Spleen (tissue), 11 donors: ENCODE measurements around the gene SLC6A20. TPM values are rescaled to one million over a fixed set of nuclear protein-coding genes. Genes with fewer than 3 reads are reported as not detected.
A peak's percentile ranks its signal among the peaks of the same experiment; 100 is the strongest.

Experiments used
- DNase-seq: peaks from one replicate; pipeline ENCODE4 v3.0.0-alpha.2; 2020
- H3K27ac ChIP-seq, 8 donors: fragments of 200-600 bp; sonication (generic) in 7 of 8; 1 replicate in 4 of 8; 2 replicates in 4 of 8; pipeline versions ENCODE4 v1.5.0 to v1.8.0; 2016 to 2021; ENCODE audit warnings: inconsistent platforms in 4 of 8, mild to moderate bottlenecking in 4 of 8, moderate library complexity in 1 of 8
- H3K27me3 ChIP-seq, 7 donors: fragments of 200-600 bp; sonication (generic) in 6 of 7; replicated peaks in 1 of 7; 1 replicate in 4 of 7; 2 replicates in 3 of 7; pipeline versions ENCODE4 v1.5.0 to v1.8.0; 2016 to 2021; ENCODE audit warnings: inconsistent platforms in 3 of 7, mild to moderate bottlenecking in 1 of 7
- H3K36me3 ChIP-seq, 6 donors: fragments of 200-600 bp; sonication (generic) in 5 of 6; 1 replicate in 4 of 6; 2 replicates in 2 of 6; pipeline versions ENCODE4 v1.5.0 to v1.8.0; 2016 to 2021; ENCODE audit warnings: inconsistent platforms in 2 of 6
- H3K4me1 ChIP-seq, 6 donors: fragments of 200-600 bp; sonication (generic) in 5 of 6; 1 replicate in 3 of 6; 2 replicates in 3 of 6; pipeline versions ENCODE4 v1.5.0 to v1.8.0; 2016 to 2021; ENCODE audit warnings: inconsistent platforms in 3 of 6
- H3K4me3 ChIP-seq, 8 donors: fragments of 200-600 bp; sonication (generic) in 7 of 8; 1 replicate in 4 of 8; 2 replicates in 4 of 8; pipeline versions ENCODE4 v1.5.0 to v1.8.0; 2016 to 2021; ENCODE audit warnings: inconsistent platforms in 4 of 8, mild to moderate bottlenecking in 4 of 8, moderate library complexity in 2 of 8
- H3K9me3 ChIP-seq, 8 donors: fragments of 200-600 bp; sonication (generic) in 7 of 8; 1 replicate in 4 of 8; 2 replicates in 4 of 8; pipeline versions ENCODE4 v1.5.0 to v1.8.0; 2016 to 2021; ENCODE audit warnings: inconsistent platforms in 4 of 8
- CTCF ChIP-seq, 11 experiments: fragments of 200-600 bp in 7 of 11; fragments of 450-650 bp in 4 of 11; sonication (generic) in 4 of 11; IDR thresholded peaks in 8 of 11; conservative IDR thresholded peaks in 3 of 11; 1 replicate in 7 of 11; 2 replicates in 4 of 11; pipeline versions ENCODE4 v1.4.0 to v1.8.0; 2016 to 2021; ENCODE audit warnings: antibody characterized with exemption in 11 of 11, inconsistent platforms in 4 of 11, mild to moderate bottlenecking in 1 of 11
- POLR2A ChIP-seq, 3 donors: fragments of 450-650 bp; IDR thresholded peaks; one replicate each; pipeline ENCODE4 v1.5.1; 2017; ENCODE audit warnings: antibody characterized with exemption in 3 of 3, mild to moderate bottlenecking in 1 of 3
- POLR2AphosphoS5 ChIP-seq, 3 donors: sonication (generic); formaldehyde crosslinking; IDR thresholded peaks; one replicate each; pipeline ENCODE4 v1.5.1; 2017; ENCODE audit warnings: antibody characterized with exemption in 3 of 3
- WGBS, 5 donors: extraction: QIAGEN DNeasy Blood & Tissue Kit in 3 of 5; methylation state at CpG; one replicate each; pipeline versions ENCODE4 v1.1.5 to v1.1.7; 2013 to 2018; 5-methylcytosine and 5-hydroxymethylcytosine counted together
- intact Hi-C: fragments of 100-400 bp; cut with DNase I; formaldehyde crosslinking; loops from one replicate; pipeline ENCODE4 v1.15.0; 2023; ENCODE audit warnings: low total_unique reads
- polyA plus RNA-seq, 3 donors: library from polyadenylated mRNA; stranded (reverse); fragments of 200-250 nt; gene quantifications; one replicate each; pipeline ENCODE4 v1.2.1, GENCODE V29; 2013
- total RNA-seq, 7 donors: library from RNA; depleted of rRNA in 3 of 7; stranded (reverse); fragments of >200 nt in 3 of 7; fragmentation: NEBNext Ultra II Directional in 4 of 7; extraction: Animal tissue kit (Norgen Biotek cat#: 25700) in 4 of 7; gene quantifications; one replicate each; pipeline versions ENCODE4 v1.1.0 to v1.2.1, GENCODE V29; 2016 to 2021
- donor health status: healthy with polysubstance abuse.
- donor health status: DM: no; HTN: no; CAD: no; lungs with moderate emphysema.
- donor health status: DM: no; HTN: no; CAD: no.
- donor health status: Bipolar disorder and iron deficiency.
- donor health status: healthy.
- donor health status: DM: no; HTN: no; CAD: no.
- donor health status: DM: yes; HTN: yes; CAD: no.

SLC6A20 gene
- total and polyA plus RNA-seq, 10 donors, result 0.02 to 0.49 (median 0.32) TPM; not detected in 3

DNA sequence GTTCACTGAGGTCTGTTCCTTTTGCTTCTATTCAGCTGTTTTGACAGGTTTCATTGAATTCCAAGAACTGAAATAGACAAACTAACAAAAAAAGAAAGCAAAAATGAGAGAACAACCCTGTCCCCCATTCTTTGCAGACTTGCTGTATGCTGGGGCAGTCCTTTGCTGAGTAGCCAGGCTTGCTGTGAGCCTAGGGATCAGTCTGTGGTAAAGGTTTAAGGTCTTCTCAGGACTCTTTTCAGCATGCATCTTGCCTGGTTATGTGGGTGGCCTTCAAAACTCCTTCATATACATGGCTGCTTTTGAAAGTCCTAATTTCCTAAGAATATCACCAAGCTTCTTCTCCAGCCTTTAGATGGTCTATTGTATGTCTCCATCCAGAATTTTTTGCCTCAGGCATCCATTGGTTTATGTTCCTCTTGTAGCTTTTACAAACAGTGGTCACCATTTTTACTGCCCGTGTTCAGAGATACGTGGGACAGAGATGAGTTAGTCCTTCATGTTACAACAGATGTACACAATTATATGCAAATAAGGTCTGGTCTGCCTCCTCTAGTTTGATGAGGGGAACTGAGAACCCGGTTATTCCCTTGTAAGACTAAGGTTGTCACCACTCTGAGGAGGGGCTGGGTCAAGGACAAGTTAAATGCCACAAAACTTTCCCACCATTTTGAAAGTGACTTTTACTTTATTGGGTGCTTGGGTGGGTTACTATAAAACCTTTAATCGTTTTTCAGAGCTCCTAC is 65.8 kb downstream of the SLC6A20 start:
- H3K27ac ChIP-seq, result no peak overlapping the region
- H3K4me3 ChIP-seq, result no peak overlapping the region
- H3K36me3 ChIP-seq, result peaks cover 2 to 91% (median 64%) of the 10 kb centered on the region in 6 donors
- no peaks in the 10 kb centered on the region for H3K9me3 ChIP-seq
- intact Hi-C loops, result no loop called here
- H3K27me3 ChIP-seq, result no peaks in the 10 kb centered on the region
- TF ChIP-seq CTCF (IDR thresholded peaks at IDR 0.05 in 8 of 11, conservative IDR thresholded peaks at IDR 0.05 in 3 of 11) (no peak), POLR2A (IDR thresholded peaks at IDR 0.05) (no peak), POLR2AphosphoS5 (IDR thresholded peaks at IDR 0.05) (no peak)
- 71 to 84% (median 74%) methylated on average over 4 of the region's 4 CpGs for WGBS, 5 donors
- DNase-seq, result no peak
- peaks cover 0 to 24% (median 0%) of the 10 kb centered on the region in 6 donors for H3K4me1 ChIP-seq

- Histone ChIP-seq H3K27ac (no peak overlapping the region), H3K9me3 (no peaks in the 10 kb centered on the region), H3K36me3 (peaks cover 0 to 90% (median 58%) of the 10 kb centered on the region in 6 donors), H3K4me3 (no peak overlapping the region), H3K4me1 (peaks cover 0 to 33% (median 3%) of the 10 kb centered on the region in 6 donors), H3K27me3 (no peaks in the 10 kb centered on the region)
- 78 to 98% (median 96%) methylated on average over 2 of the region's 2 CpGs for WGBS, 5 donors
- no peak for DNase-seq
- intact Hi-C loops, result no loop called here
- no peak for TF ChIP-seq POLR2A (IDR thresholded peaks at IDR 0.05)
- no peak for TF ChIP-seq CTCF (IDR thresholded peaks at IDR 0.05 in 8 of 11, conservative IDR thresholded peaks at IDR 0.05 in 3 of 11)
- TF ChIP-seq POLR2AphosphoS5 (IDR thresholded peaks at IDR 0.05), result no peak
Measured at GRCh38 chr3:45729614-45730013, 66.7 kb downstream of the SLC6A20 start.

DNA sequence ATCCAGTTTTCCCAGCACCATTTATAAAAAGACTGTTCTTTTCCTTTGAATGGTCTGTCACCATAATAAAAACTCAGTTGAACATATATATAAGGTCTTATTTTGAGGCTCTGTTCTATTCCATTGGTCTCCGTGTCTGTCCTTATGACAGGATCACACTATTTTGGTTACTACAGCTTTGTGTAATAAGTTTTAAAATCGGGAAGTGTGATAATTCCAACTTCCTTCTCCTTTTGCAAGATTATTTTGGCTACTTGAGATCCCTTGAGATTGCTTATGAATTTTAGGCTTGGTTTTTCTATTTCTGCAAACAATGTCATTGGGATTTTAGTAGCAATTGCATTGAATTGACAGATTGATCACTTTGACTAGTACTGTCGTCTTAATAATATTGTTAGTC is 71.4 kb downstream of the SLC6A20 start:
- H3K9me3 ChIP-seq, result no peaks in the 10 kb centered on the region
- H3K27ac ChIP-seq, result peak overlapping the region in 1 of 8 donors; percentile 3
- H3K4me1 ChIP-seq, result peaks cover 0 to 30% (median 4%) of the 10 kb centered on the region in 6 donors
- H3K27me3 ChIP-seq, result no peaks in the 10 kb centered on the region
- intact Hi-C loops, result no loop called here
- WGBS, 5 donors, result 58 to 77% (median 76%) methylated on average over 3 of the region's 3 CpGs
- H3K36me3 ChIP-seq, result peaks cover 0 to 87% (median 36%) of the 10 kb centered on the region in 6 donors
- no peak for TF ChIP-seq POLR2A (IDR thresholded peaks at IDR 0.05)
- no peak for TF ChIP-seq CTCF (IDR thresholded peaks at IDR 0.05 in 8 of 11, conservative IDR thresholded peaks at IDR 0.05 in 3 of 11)
- no peak for TF ChIP-seq POLR2AphosphoS5 (IDR thresholded peaks at IDR 0.05)
- no peak overlapping the region for H3K4me3 ChIP-seq
- no peak for DNase-seq

GRCh38 chr3:45719655-45720487 is 76.5 kb downstream of the SLC6A20 start:
- Histone ChIP-seq H3K36me3 (peaks cover 0 to 98% (median 46%) of the 10 kb centered on the region in 6 donors), H3K4me3 (no peak overlapping the region), H3K27me3 (no peaks in the 10 kb centered on the region), H3K27ac (no peak overlapping the region), H3K9me3 (no peaks in the 10 kb centered on the region), H3K4me1 (peaks cover 0 to 10% (median 2%) of the 10 kb centered on the region in 6 donors)
- TF ChIP-seq POLR2AphosphoS5 (IDR thresholded peaks at IDR 0.05) (no peak), CTCF (IDR thresholded peaks at IDR 0.05 in 8 of 11, conservative IDR thresholded peaks at IDR 0.05 in 3 of 11) (no peak), POLR2A (IDR thresholded peaks at IDR 0.05) (no peak)
- intact Hi-C loops, result no loop called here
- no peak for DNase-seq
- 93 to 97% (median 95%) methylated on average over 3 of the region's 3 CpGs for WGBS, 5 donors
